Activated naive CD4-positive, alpha-beta T cell treated with anti-CD3 and anti-CD28 coated beads, Interleukin-2, amount 50 U/mL, for 72 hours (primary cell): Measurements from ENCODE around the gene CPEB4. TPM values are rescaled to one million over a fixed set of nuclear protein-coding genes. Genes with fewer than 3 reads are reported as not detected.

Source experiments
- ATAC-seq, 2 donors: fragments of 150-1000 bp; cut with Tn5 transposase; 2 replicates each; pipeline ENCODE4 v1.10.0; 2021; ENCODE audit warnings: mild to moderate bottlenecking in 2 of 2, moderate library complexity in 2 of 2
- DNase-seq, 2 donors: peaks; one replicate each; pipeline ENCODE4 v3.0.0; 2021 to 2022; ENCODE audit warnings: low spot score in 2 of 2
- H3K27ac Mint-ChIP-seq, 2 donors: one replicate each; pipeline ENCODE4 v1.8.0; 2022; ENCODE audit warnings: mild to moderate bottlenecking in 2 of 2, mixed read lengths in 2 of 2
- H3K36me3 Mint-ChIP-seq, 2 donors: one replicate each; pipeline ENCODE4 v1.8.0; 2022; ENCODE audit warnings: mixed read lengths in 2 of 2
- H3K9me3 Mint-ChIP-seq, 2 donors: one replicate each; pipeline ENCODE4 v1.8.0; 2022; ENCODE audit warnings: mixed read lengths in 2 of 2
- total RNA-seq, 2 donors: library from RNA; stranded (reverse); gene quantifications; one replicate each; pipeline ENCODE4 v1.2.3, GENCODE V29; 2022

Gene CPEB4
- total RNA-seq, 2 donors from 2014 or later = 11.8 to 25.0 TPM

- Mint-ChIP-seq H3K9me3 (no peaks in the 10 kb centered on the region), H3K36me3 (no peaks in the 10 kb centered on the region), H3K27ac (no peak overlapping the region)
- ATAC-seq (no peak), DNase-seq (no peak)
Measured at GRCh38 chr5:174008922-174009321, 120.8 kb downstream of the CPEB4 start.

GRCh38 chr5:174010365-174010764 is 122.2 kb downstream of the CPEB4 start:
- Mint-ChIP-seq H3K9me3 (no peaks in the 10 kb centered on the region), H3K36me3 (no peaks in the 10 kb centered on the region), H3K27ac (no peak overlapping the region)
- ATAC-seq (no peak), DNase-seq (no peak)

GRCh38 chr5:174011441-174011840 is 123.3 kb downstream of the CPEB4 start:
- no peak for ATAC-seq
- H3K36me3 Mint-ChIP-seq = no peaks in the 10 kb centered on the region

More at GRCh38 chr5:174011441-174011840, 123.3 kb downstream of the CPEB4 start:
- Mint-ChIP-seq H3K27ac (no peak overlapping the region), H3K9me3 (no peaks in the 10 kb centered on the region)
- no peak for DNase-seq

Other genes with a start within 250 kb of the CPEB4 start
- not detected for gene C5orf47, start 100.8 kb downstream of the CPEB4 start, total RNA-seq
- gene NSG2, start 157.4 kb downstream of the CPEB4 start, total RNA-seq = not detected